Thoracic aorta (tissue), 2 donors: ENCODE data around the gene TOR2A. TPM values are rescaled to one million over a fixed set of nuclear protein-coding genes. Genes with fewer than 3 reads are reported as not detected.

ENCODE experiments used
- ATAC-seq: fragments of 150-250 bp; one replicate; pipeline ENCODE4 v1.8.0; 2017; ENCODE audit warnings: low read depth; ENCODE audit not compliant: insufficient number of reproducible peaks, low FRiP score
- DNase-seq: peaks from one replicate; pipeline ENCODE4 v3.0.0-alpha.2; 2020; ENCODE audit warnings: low spot score
- H3K27ac ChIP-seq, 2 donors: fragments of 200-600 bp; sonication (generic); 1 replicate in 1 of 2; 2 replicates in 1 of 2; pipeline ENCODE4 v1.5.1; 2016; ENCODE audit warnings: mild to moderate bottlenecking in 2 of 2, moderate library complexity in 2 of 2
- H3K27me3 ChIP-seq: fragments of 200-600 bp; sonication (generic); replicated peaks from 2 replicates; pipeline ENCODE4 v1.6.0; 2016; ENCODE audit warnings: mild to moderate bottlenecking; ENCODE audit not compliant: insufficient read depth
- H3K36me3 ChIP-seq: fragments of 200-600 bp; sonication (generic); one replicate; pipeline ENCODE4 v1.5.1; 2016
- H3K4me1 ChIP-seq, 2 donors: fragments of 200-600 bp; sonication (generic); 1 replicate in 1 of 2; 2 replicates in 1 of 2; pipeline versions ENCODE4 v1.5.1 to v1.6.0; 2016; ENCODE audit warnings: low read depth in 2 of 2, mild to moderate bottlenecking in 1 of 2; ENCODE audit not compliant: control insufficient read depth in 1 of 2
- H3K4me3 ChIP-seq: fragments of 200-600 bp; sonication (generic); 2 replicates; pipeline ENCODE4 v1.5.1; 2016; ENCODE audit warnings: mild to moderate bottlenecking
- H3K9me3 ChIP-seq: fragments of 200-600 bp; sonication (generic); 2 replicates; pipeline ENCODE4 v1.5.1; 2016
- CTCF ChIP-seq: fragments of 200-600 bp; sonication (generic); IDR thresholded peaks from one replicate; pipeline ENCODE4 v1.5.1; 2019; ENCODE audit warnings: antibody characterized with exemption
- total RNA-seq, 2 donors: library from RNA; depleted of rRNA; stranded (reverse); fragments of >200 nt; gene quantifications; one replicate each; pipeline versions ENCODE4 v1.1.0 to v1.2.3, GENCODE V29; 2016

TOR2A gene
- total RNA-seq, 2 donors from 2014 or later, result 14.5 to 16.9 TPM

DNA sequence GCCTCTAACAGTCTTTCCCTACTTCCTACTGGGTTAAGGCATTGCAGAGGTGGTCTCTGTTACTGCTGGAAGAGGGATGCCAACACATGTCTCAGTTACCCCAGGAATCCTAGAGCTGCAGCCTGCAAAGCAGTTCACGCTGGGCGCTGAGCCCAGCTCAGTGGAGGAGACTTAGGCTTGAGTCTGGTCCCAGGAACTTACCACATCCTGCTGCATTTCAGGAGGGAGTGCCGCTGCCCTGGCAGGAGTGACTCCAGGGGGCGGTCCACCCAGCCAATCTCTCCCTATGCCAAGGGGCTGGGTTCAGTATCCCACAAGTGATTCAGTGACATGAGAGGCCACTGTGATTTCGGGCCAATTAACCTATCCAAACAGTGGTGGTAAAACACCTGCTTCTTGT is 11.7 kb downstream of the TOR2A start:
- Histone ChIP-seq H3K4me3 (no peak overlapping the region), H3K36me3 (no peaks in the 10 kb centered on the region), H3K9me3 (no peaks in the 10 kb centered on the region), H3K4me1 (peaks cover 6 to 13% of the 10 kb centered on the region in 2 donors), H3K27me3 (no peaks in the 10 kb centered on the region), H3K27ac (no peak overlapping the region)
- no peak for ATAC-seq
- TF ChIP-seq CTCF, result no peak
- no peak for DNase-seq

DNA sequence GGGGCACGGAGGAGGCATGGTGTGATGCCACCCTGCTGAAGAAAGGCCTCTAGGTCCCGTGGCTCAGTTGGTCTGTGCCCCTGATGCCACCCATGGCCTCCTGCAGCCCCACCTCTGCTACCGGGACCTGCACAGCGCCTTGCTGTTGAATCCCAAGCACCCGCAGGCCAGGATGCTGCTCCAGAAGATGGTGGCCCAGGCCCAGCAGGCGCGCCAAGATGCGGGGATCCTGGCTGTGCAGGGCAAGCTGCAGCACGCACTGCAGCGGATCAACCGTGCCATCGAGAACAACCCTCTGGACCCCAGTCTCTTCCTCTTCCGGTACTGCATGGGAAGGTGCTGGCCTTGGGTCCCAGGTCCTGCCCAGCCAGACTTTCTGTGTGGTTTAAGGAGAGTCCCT is 12.1 kb downstream of the TOR2A start:
- no peaks in the 10 kb centered on the region for H3K9me3 ChIP-seq
- no peak for ATAC-seq

GRCh38 chr9:127722055-127722745 is 12.9 kb downstream of the TOR2A start:
- ATAC-seq, result no peak
- no peak overlapping the region for H3K27ac ChIP-seq

More for the DNA sequence above, 12.1 kb downstream of the TOR2A start:
- DNase-seq, result no peak
- no peak for TF ChIP-seq CTCF
- Histone ChIP-seq H3K27ac (no peak overlapping the region), H3K4me3 (no peak overlapping the region), H3K27me3 (no peaks in the 10 kb centered on the region), H3K4me1 (peaks cover 6 to 13% of the 10 kb centered on the region in 2 donors), H3K36me3 (no peaks in the 10 kb centered on the region)

GRCh38 chr9:127721391-127721821 is 13.7 kb downstream of the TOR2A start:
- Histone ChIP-seq H3K36me3 (no peaks in the 10 kb centered on the region), H3K9me3 (no peaks in the 10 kb centered on the region), H3K27me3 (no peaks in the 10 kb centered on the region), H3K4me1 (peaks cover 6 to 15% of the 10 kb centered on the region in 2 donors), H3K27ac (no peak overlapping the region), H3K4me3 (no peak overlapping the region)
- DNase-seq (no peak), ATAC-seq (no peak)
- TF ChIP-seq CTCF, result no peak

More at GRCh38 chr9:127722055-127722745, 12.9 kb downstream of the TOR2A start:
- no peak for DNase-seq
- Histone ChIP-seq H3K36me3 (no peaks in the 10 kb centered on the region), H3K27me3 (no peaks in the 10 kb centered on the region), H3K4me3 (no peak overlapping the region), H3K4me1 (peaks cover 6 to 13% of the 10 kb centered on the region in 2 donors), H3K9me3 (no peaks in the 10 kb centered on the region)
- TF ChIP-seq CTCF, result no peak

DNA sequence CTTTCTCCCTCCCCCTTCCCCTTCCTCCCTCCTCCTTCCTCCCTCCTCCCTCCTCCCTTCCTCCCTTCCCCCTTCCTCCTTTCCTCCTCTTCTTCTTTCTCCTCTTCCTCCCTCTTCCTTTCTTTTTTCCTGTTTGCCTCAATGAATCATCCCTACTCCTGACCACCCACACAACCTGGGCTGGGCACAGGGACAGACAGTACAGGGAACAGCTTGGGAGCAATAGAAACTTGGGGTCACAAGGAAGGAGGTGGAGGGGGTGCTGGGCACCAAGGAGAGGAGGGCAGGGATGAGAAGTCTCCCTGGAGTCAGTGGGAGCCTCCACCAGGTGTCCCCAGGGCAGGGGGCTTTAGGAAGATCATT is 14.2 kb downstream of the TOR2A start:
- no peak for ATAC-seq
- H3K36me3 ChIP-seq, result no peaks in the 10 kb centered on the region
- H3K4me3 ChIP-seq, result no peak overlapping the region
- H3K27ac ChIP-seq, result no peak overlapping the region
- no peak for TF ChIP-seq CTCF
- no peak for DNase-seq
- no peaks in the 10 kb centered on the region for H3K27me3 ChIP-seq
- no peaks in the 10 kb centered on the region for H3K9me3 ChIP-seq
- H3K4me1 ChIP-seq, result peaks cover 10 to 20% of the 10 kb centered on the region in 2 donors
